HG03571 (cell line): ENCODE measurements around the gene FAM240B.

Experiments used
- ATAC-seq: cut with Tn5 transposase; IDR thresholded peaks from one replicate; pipeline ENCODE4 v1.9.1; 2021; ENCODE audit not compliant: unreplicated experiment

FAM240B gene

GRCh38 chr9:38720083-38720745 is at the start of gene FAM240B:
FAM240B (minus strand) TSS chr9:38720133; CDS start chr9:38703999, 16,134 bp downstream.
- no peak for ATAC-seq

GRCh38 chr9:38768351-38768761 is 48.4 kb upstream of the FAM240B start:
- no peak for ATAC-seq

- no peak for ATAC-seq
These were observed 45.2 kb upstream of the FAM240B start for GRCh38 chr9:38765101-38765500.

GRCh38 chr9:38761999-38762398 is 42.1 kb upstream of the FAM240B start:
- no peak for ATAC-seq

GRCh38 chr9:38761339-38761738 is 41.4 kb upstream of the FAM240B start:
- ATAC-seq = no peak

- no peak for ATAC-seq
These were observed 36.8 kb upstream of the FAM240B start for GRCh38 chr9:38756702-38757101.

- no peak for ATAC-seq
These were observed 28.0 kb upstream of the FAM240B start for GRCh38 chr9:38747941-38748340.

- ATAC-seq = no peak
These were observed 27.1 kb upstream of the FAM240B start for GRCh38 chr9:38747067-38747466.

- ATAC-seq = no peak
These were observed 26.4 kb upstream of the FAM240B start for GRCh38 chr9:38746303-38746702.

- ATAC-seq = no peak
These were observed 24.6 kb upstream of the FAM240B start for GRCh38 chr9:38744484-38744883.

GRCh38 chr9:38737246-38737645 is 17.3 kb upstream of the FAM240B start:
- ATAC-seq = no peak

GRCh38 chr9:38734831-38735230 is 14.9 kb upstream of the FAM240B start:
- no peak for ATAC-seq

- ATAC-seq = no peak
These were observed 13.6 kb upstream of the FAM240B start for GRCh38 chr9:38733503-38733902.

GRCh38 chr9:38732885-38733284 is 13.0 kb upstream of the FAM240B start:
- no peak for ATAC-seq

- ATAC-seq = no peak
These were observed 7.6 kb upstream of the FAM240B start for GRCh38 chr9:38727497-38728001.

GRCh38 chr9:38724754-38725153 is 4.8 kb upstream of the FAM240B start:
- no peak for ATAC-seq

GRCh38 chr9:38718148-38718547 is 1.8 kb downstream of the FAM240B start:
- ATAC-seq = no peak

GRCh38 chr9:38715684-38716083 is 4.2 kb downstream of the FAM240B start:
- no peak for ATAC-seq

- no peak for ATAC-seq
These were observed 6.5 kb downstream of the FAM240B start for GRCh38 chr9:38713426-38713825.

- ATAC-seq = no peak
These were observed 11.2 kb downstream of the FAM240B start for GRCh38 chr9:38708759-38709158.

- no peak for ATAC-seq
These were observed 11.9 kb downstream of the FAM240B start for GRCh38 chr9:38707885-38708637.

GRCh38 chr9:38706493-38706892 is 13.4 kb downstream of the FAM240B start:
- no peak for ATAC-seq
